ENCODE results near the gene PRPS1.

The PRPS1 gene

GRCh38 chrX:107627838-107628661, at the start of gene PRPS1:
TSS of gene PRPS1 (plus strand) at chrX:107628510. CDS start at chrX:107628629, 119 bp downstream.
- peak within 1 kb of the TSS; percentile 78 for H3K4me3 ChIP-seq (ENCODE audit: low read length)
- peak; percentile 93 for DNase-seq (ENCODE audit: low read depth)
- TF ChIP-seq CTCF (conservative IDR thresholded peaks at IDR 0.05; ENCODE audit: low read length), result no peak

GRCh38 chrX:107579956-107580355, 48.4 kb upstream of the PRPS1 start:
- no peak for TF ChIP-seq CTCF (conservative IDR thresholded peaks at IDR 0.05; ENCODE audit: low read length)
- peak; percentile 28 for DNase-seq (ENCODE audit: low read depth)
- H3K4me3 ChIP-seq (ENCODE audit: low read length), result no peak overlapping the region

GRCh38 chrX:107581923-107582322, 46.4 kb upstream of the PRPS1 start:
- DNase-seq (ENCODE audit: low read depth), result no peak
- no peak for TF ChIP-seq CTCF (conservative IDR thresholded peaks at IDR 0.05; ENCODE audit: low read length)
- no peak overlapping the region for H3K4me3 ChIP-seq (ENCODE audit: low read length)

- no peak for TF ChIP-seq CTCF (conservative IDR thresholded peaks at IDR 0.05; ENCODE audit: low read length)
- DNase-seq (ENCODE audit: low read depth), result no peak
- H3K4me3 ChIP-seq (ENCODE audit: low read length), result no peak overlapping the region
Observed at GRCh38 chrX:107589243-107589642, 39.1 kb upstream of the PRPS1 start.

GRCh38 chrX:107596651-107597050, 31.7 kb upstream of the PRPS1 start:
- TF ChIP-seq CTCF (conservative IDR thresholded peaks at IDR 0.05; ENCODE audit: low read length), result no peak
- H3K4me3 ChIP-seq (ENCODE audit: low read length), result no peak overlapping the region
- DNase-seq (ENCODE audit: low read depth), result no peak

GRCh38 chrX:107597264-107597663, 31.0 kb upstream of the PRPS1 start:
- no peak overlapping the region for H3K4me3 ChIP-seq (ENCODE audit: low read length)
- no peak for DNase-seq (ENCODE audit: low read depth)
- TF ChIP-seq CTCF (conservative IDR thresholded peaks at IDR 0.05; ENCODE audit: low read length), result no peak

- no peak for DNase-seq (ENCODE audit: low read depth)
- H3K4me3 ChIP-seq (ENCODE audit: low read length), result no peak overlapping the region
- TF ChIP-seq CTCF (conservative IDR thresholded peaks at IDR 0.05; ENCODE audit: low read length), result no peak
Observed at GRCh38 chrX:107597791-107598190, 30.5 kb upstream of the PRPS1 start.
